Adrenal gland (tissue), 12 donors: ENCODE measurements around the gene RIMBP2. TPM values are rescaled to one million over a fixed set of nuclear protein-coding genes. Genes with fewer than 3 reads are reported as not detected.

Source experiments
- DNase-seq, 7 donors: peaks; one replicate each; pipeline ENCODE4 v3.0.0-alpha.2; 2019 to 2020
- H3K27ac ChIP-seq, 5 donors: fragments of 200-600 bp; sonication (generic) in 4 of 5; 1 replicate in 3 of 5; 2 replicates in 2 of 5; pipeline versions ENCODE4 v1.5.1 to v1.8.0; 2016 to 2020; ENCODE audit warnings: mild to moderate bottlenecking in 1 of 5
- H3K27me3 ChIP-seq: fragments of 200-600 bp; 2 replicates; pipeline ENCODE4 v1.8.0; 2021
- H3K36me3 ChIP-seq, 2 donors: fragments of 200-600 bp; replicated peaks in 1 of 2; 1 replicate in 1 of 2; 2 replicates in 1 of 2; pipeline versions ENCODE4 v1.5.1 to v1.8.0; 2018 to 2022
- H3K4me1 ChIP-seq, 2 donors: fragments of 200-600 bp; replicated peaks in 1 of 2; 1 replicate in 1 of 2; 2 replicates in 1 of 2; pipeline versions ENCODE4 v1.5.1 to v1.8.0; 2018 to 2021
- H3K4me3 ChIP-seq, 4 donors: fragments of 200-600 bp; sonication (generic) in 3 of 4; one replicate each; pipeline ENCODE4 v1.5.1; 2016 to 2018
- H3K9me3 ChIP-seq, 3 donors: fragments of 200-600 bp; sonication (generic) in 1 of 3; replicated peaks in 1 of 3; 1 replicate in 2 of 3; 2 replicates in 1 of 3; pipeline versions ENCODE4 v1.5.1 to v1.8.0; 2016 to 2021
- POLR2A ChIP-seq, 2 donors: fragments of 450-650 bp; IDR thresholded peaks; one replicate each; pipeline ENCODE4 v1.6.1; 2017; ENCODE audit warnings: antibody characterized with exemption in 2 of 2, mild to moderate bottlenecking in 2 of 2, moderate library complexity in 1 of 2
- WGBS, 4 donors: extraction: QIAGEN DNeasy Blood & Tissue Kit in 2 of 4; methylation state at CpG; one replicate each; pipeline versions ENCODE4 v1.1.5 to v1.1.7; 2013 to 2017; 5-methylcytosine and 5-hydroxymethylcytosine counted together
- intact Hi-C, 2 donors: fragments of 100-400 bp; cut with DNase I; formaldehyde crosslinking; loops; one replicate each; pipeline versions ENCODE4 v1.14.1 to v1.15.0; 2022 to 2023
- polyA plus RNA-seq, 3 donors: library from polyadenylated mRNA; stranded (reverse); fragments of 200-250 nt in 2 of 3; fragments of 350-450 nt in 1 of 3; fragmentation: Illumina TruSeq in 1 of 3; extraction: RNeasy Lipid Tissue Mini Kit (QIAGEN cat#74804) in 1 of 3; gene quantifications; one replicate each; pipeline ENCODE4 v1.2.3, GENCODE V29; 2013 to 2014
- total RNA-seq, 9 donors: library from RNA; depleted of rRNA in 4 of 9; stranded (reverse); fragments of >200 nt in 4 of 9; fragments of 120-200 nt in 1 of 9; fragmentation: NEBNext Ultra II Directional in 1 of 9; extraction: Animal tissue kit (Norgen Biotek cat#: 25700) in 1 of 9; gene quantifications; one replicate each; pipeline versions ENCODE4 v1.1.0 to v1.2.4, GENCODE V29; 2013 to 2023
- TF ChIP-seq, protein P1 (sequence below), 6 experiments: fragments of 450-650 bp in 4 of 6; fragments of 200-600 bp in 2 of 6; sonication (generic) in 1 of 6; IDR thresholded peaks; 1 replicate in 5 of 6; 2 replicates in 1 of 6; pipeline versions ENCODE4 v1.5.1 to v1.8.0; 2016 to 2021; ENCODE audit warnings: antibody characterized with exemption in 6 of 6, mild to moderate bottlenecking in 2 of 6, moderate library complexity in 1 of 6
- donor health status: healthy with polysubstance abuse.
- donor health status: Bipolar disorder and iron deficiency.
- donor health status: DM: yes; HTN: yes; CAD: no.
- donor health status: DM: no; HTN: no; CAD: no.
- donor health status: DM: no; HTN: no; CAD: no.
- donor health status: DM: yes; HTN: yes; CAD: no.

RIMBP2 gene
- total and polyA plus RNA-seq, 12 donors, result 0.18 to 23.9 (median 6.3) TPM; not detected in 2

DNA sequence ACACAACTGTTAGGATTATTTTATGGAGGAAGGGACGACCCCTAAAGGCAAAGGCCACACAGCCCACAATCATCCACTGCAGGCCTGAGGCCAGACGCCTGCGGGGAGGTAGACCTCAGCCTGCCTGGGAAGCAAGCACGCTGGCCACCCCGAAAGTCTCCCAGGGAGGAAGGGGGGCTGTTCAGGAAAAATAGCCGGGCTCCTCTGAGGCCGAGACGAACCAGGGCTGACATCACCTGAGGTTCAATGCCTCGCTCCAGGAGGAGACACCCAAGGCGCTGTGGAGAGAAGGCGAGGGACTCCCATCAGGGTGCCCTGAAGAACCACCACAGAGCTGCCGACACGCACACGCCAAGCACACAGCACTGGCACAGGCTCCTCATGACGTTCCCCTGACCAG lies 251.1 kb downstream of the RIMBP2 start:
- TF ChIP-seq POLR2A (IDR thresholded peaks at IDR 0.05), result no peak
- TF ChIP-seq, protein P1, sequence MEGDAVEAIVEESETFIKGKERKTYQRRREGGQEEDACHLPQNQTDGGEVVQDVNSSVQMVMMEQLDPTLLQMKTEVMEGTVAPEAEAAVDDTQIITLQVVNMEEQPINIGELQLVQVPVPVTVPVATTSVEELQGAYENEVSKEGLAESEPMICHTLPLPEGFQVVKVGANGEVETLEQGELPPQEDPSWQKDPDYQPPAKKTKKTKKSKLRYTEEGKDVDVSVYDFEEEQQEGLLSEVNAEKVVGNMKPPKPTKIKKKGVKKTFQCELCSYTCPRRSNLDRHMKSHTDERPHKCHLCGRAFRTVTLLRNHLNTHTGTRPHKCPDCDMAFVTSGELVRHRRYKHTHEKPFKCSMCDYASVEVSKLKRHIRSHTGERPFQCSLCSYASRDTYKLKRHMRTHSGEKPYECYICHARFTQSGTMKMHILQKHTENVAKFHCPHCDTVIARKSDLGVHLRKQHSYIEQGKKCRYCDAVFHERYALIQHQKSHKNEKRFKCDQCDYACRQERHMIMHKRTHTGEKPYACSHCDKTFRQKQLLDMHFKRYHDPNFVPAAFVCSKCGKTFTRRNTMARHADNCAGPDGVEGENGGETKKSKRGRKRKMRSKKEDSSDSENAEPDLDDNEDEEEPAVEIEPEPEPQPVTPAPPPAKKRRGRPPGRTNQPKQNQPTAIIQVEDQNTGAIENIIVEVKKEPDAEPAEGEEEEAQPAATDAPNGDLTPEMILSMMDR (IDR thresholded peaks at IDR 0.05), result no peak
- WGBS, 4 donors, result 85 to 88% (median 87%) methylated on average over 10 to 15 of the region's 15 CpGs
- intact Hi-C loops, result no loop called here
- Histone ChIP-seq H3K27ac (no peak overlapping the region), H3K4me1 (no peaks in the 10 kb centered on the region), H3K27me3 (no peaks in the 10 kb centered on the region), H3K36me3 (no peaks in the 10 kb centered on the region), H3K9me3 (no peaks in the 10 kb centered on the region), H3K4me3 (no peak overlapping the region)
- DNase-seq, result no peak

DNA sequence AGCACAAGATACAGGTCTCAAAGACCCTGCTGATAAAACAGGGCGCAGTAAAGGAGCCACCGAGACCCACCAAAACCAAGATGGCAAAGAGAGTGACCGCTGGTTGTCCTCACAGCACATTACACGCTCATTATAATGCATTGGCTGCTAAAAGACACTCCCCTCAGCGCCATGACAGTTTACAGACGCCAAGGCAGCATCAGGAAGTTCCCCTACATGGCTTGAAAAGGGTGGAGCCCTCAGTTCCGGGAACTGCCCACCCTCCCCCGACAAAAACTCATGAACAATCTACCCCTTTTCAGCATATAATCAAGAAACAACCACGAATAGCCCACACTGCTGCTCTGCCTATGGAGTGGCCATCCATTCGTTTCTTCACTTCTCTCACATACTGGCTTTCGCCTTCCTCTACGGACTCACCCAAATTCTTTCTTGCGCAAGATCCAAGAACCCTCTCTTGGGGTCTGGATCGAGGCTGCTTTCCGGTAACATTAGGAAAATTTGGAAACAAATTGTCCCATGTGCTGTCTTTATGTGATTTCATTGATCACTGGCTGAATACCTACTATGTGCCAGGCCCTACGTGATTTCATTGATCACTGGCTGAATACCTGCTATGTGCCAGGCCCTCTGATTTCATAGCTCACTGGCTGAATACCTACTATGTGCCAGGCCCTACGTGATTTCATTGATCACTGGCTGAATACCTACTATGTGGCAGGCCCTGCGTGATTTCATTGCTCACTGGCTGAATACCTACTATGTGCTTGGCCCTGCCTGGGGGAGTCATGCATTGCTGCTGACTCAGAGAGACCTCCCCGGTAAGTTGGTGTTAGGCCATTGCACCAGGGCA lies 252.1 kb downstream of the RIMBP2 start:
- intact Hi-C loops, result no loop called here
- no peak for DNase-seq
- H3K27ac ChIP-seq, result no peak overlapping the region
- H3K9me3 ChIP-seq, result no peaks in the 10 kb centered on the region
- no peaks in the 10 kb centered on the region for H3K4me1 ChIP-seq
- WGBS, 4 donors, result 66 to 77% (median 67%) methylated on average over 16 to 19 of the region's 19 CpGs
- TF ChIP-seq POLR2A (IDR thresholded peaks at IDR 0.05), result no peak
- TF ChIP-seq, protein P1 (IDR thresholded peaks at IDR 0.05), result no peak
- H3K4me3 ChIP-seq, result no peak overlapping the region
- H3K27me3 ChIP-seq, result no peaks in the 10 kb centered on the region
- H3K36me3 ChIP-seq, result no peaks in the 10 kb centered on the region

DNA sequence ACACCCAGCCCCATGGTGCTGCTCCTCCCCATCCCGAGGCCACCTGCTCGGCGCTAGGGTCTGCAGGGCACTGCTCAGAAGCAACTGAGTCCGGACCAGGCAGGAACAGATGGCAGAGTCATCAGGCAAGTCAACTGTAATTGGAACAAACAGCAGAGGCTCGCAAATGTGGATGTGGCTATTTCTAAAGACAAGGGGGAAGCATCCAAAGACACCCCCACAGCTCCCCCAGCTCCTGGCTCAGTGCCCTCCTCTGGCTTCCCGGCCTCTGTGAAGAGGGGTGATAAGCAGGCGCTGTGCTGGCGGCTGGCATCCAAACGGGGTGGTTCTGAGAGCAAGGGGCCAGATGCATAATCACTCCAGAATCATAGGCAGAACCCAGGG lies 252.8 kb downstream of the RIMBP2 start:
- H3K9me3 ChIP-seq, result no peaks in the 10 kb centered on the region
- no peak for DNase-seq
- 64 to 80% (median 68%) methylated on average over 7 to 9 of the region's 9 CpGs for WGBS, 4 donors
- TF ChIP-seq, protein P1 (IDR thresholded peaks at IDR 0.05), result no peak
- no peak for TF ChIP-seq POLR2A (IDR thresholded peaks at IDR 0.05)
- H3K36me3 ChIP-seq, result no peaks in the 10 kb centered on the region
- H3K4me3 ChIP-seq, result no peak overlapping the region
- no peaks in the 10 kb centered on the region for H3K4me1 ChIP-seq
- no peaks in the 10 kb centered on the region for H3K27me3 ChIP-seq
- H3K27ac ChIP-seq, result no peak overlapping the region
- intact Hi-C loops, result no loop called here

DNA sequence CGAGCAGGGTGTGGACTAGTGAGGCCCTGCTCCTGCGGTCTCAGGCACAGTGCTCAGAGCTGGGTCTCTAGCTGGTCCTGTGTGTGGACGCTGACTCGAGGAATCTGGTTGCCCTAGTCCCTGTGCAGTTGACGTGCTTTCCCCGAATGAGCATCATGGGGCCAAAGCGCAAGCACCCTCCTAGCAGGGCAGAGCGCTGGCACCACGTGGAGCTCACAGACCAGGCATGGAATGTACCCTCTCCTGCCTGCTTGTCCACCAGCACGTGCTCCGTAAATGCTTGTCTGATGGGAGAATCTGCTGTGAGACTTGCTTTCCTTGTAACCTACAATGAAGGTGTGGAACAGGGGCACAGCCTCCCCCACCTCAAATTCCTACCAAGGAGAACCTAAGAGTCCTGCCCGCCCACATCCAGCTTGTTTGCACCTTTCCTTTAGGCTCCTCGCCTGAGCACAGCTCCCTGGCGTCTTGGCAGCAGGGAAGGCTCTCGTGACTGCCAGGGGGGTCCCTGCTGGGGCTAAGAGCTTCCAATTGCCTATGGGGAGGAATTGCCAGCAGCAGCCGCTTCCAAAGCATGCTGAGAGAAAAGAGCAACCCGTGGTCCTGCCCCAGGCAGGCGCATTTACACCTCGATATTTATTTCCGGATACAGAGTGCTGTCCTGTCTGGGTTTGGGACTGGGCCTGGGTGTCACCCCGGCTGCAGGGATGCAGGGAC lies 253.4 kb downstream of the RIMBP2 start:
- Histone ChIP-seq H3K27ac (no peak overlapping the region), H3K9me3 (no peaks in the 10 kb centered on the region), H3K4me3 (no peak overlapping the region), H3K27me3 (no peaks in the 10 kb centered on the region), H3K4me1 (no peaks in the 10 kb centered on the region), H3K36me3 (no peaks in the 10 kb centered on the region)
- DNase-seq, result no peak
- WGBS, 4 donors, result 73 to 77% (median 76%) methylated on average over 14 to 21 of the region's 21 CpGs
- intact Hi-C loops, result no loop called here
- TF ChIP-seq, protein P1 (IDR thresholded peaks at IDR 0.05), result no peak
- no peak for TF ChIP-seq POLR2A (IDR thresholded peaks at IDR 0.05)
